GM10266 (cell line): ENCODE measurements around the gene CDKN2B.

Experiments
- DNase-seq: peaks from one replicate; pipeline ENCODE4 v3.0.0; 2012; ENCODE audit errors: extremely low spot score
- CTCF ChIP-seq: IDR thresholded peaks from 2 replicates; pipeline ENCODE4 v1.5.1; 2012; ENCODE audit warnings: mild to moderate bottlenecking, low read depth; ENCODE audit not compliant: control insufficient read depth, insufficient read depth; ENCODE audit errors: missing control alignments

Gene CDKN2B

GRCh38 chr9:22043928-22044327, 34.8 kb upstream of the CDKN2B start:
- DNase-seq = no peak
- no peak for TF ChIP-seq CTCF

GRCh38 chr9:22041775-22042174, 32.7 kb upstream of the CDKN2B start:
- no peak for DNase-seq
- no peak for TF ChIP-seq CTCF

- no peak for TF ChIP-seq CTCF
- DNase-seq = no peak
These were observed 32.2 kb upstream of the CDKN2B start for GRCh38 chr9:22041344-22041743.

- no peak for DNase-seq
- TF ChIP-seq CTCF = no peak
These were observed 31.7 kb upstream of the CDKN2B start for GRCh38 chr9:22040760-22041159.

GRCh38 chr9:22039258-22039657, 30.2 kb upstream of the CDKN2B start:
- no peak for DNase-seq
- TF ChIP-seq CTCF = no peak

- peak; percentile 13 for DNase-seq
- peak; percentile 28 for TF ChIP-seq CTCF
These were observed 29.0 kb upstream of the CDKN2B start for GRCh38 chr9:22037954-22038690.

GRCh38 chr9:22036866-22037626, 27.9 kb upstream of the CDKN2B start:
- DNase-seq = no peak
- TF ChIP-seq CTCF = no peak
